HepG2 (cell line): Measurements from ENCODE around the gene ALG9. TPM values are rescaled to one million over a fixed set of nuclear protein-coding genes. Genes with fewer than 3 reads are reported as not detected.

Source experiments
- AHR ChIP-seq: IDR thresholded peaks from 2 replicates; pipeline ENCODE4 v1.6.1; 2018; ENCODE audit warnings: missing genetic modification reagents, missing compliant biosample characterization
- ASH2L ChIP-seq: fragments of 300-600, 200-600 bp; sonication (generic); IDR thresholded peaks from 2 replicates; pipeline ENCODE4 v1.7.0; 2017; ENCODE audit warnings: low read depth, mild to moderate bottlenecking, moderate library complexity, mixed read lengths, low read length; ENCODE audit not compliant: insufficient read length
- BORCS8-MEF2B ChIP-seq: sonication (generic); formaldehyde crosslinking; IDR thresholded peaks from 2 replicates; pipeline ENCODE4 v1.8.0; 2022; ENCODE audit warnings: mild to moderate bottlenecking, missing genetic modification reagents
- CCAR2 ChIP-seq: fragments of 200-400 bp; formaldehyde crosslinking; optimal IDR thresholded peaks from 2 replicates; pipeline ENCODE3; 2018; ENCODE audit warnings: low read depth, mild to moderate bottlenecking, low read length, moderate library complexity
- CEBPB ChIP-seq: IDR thresholded peaks from 2 replicates; pipeline ENCODE4 v1.6.1; 2011; ENCODE audit warnings: low read depth, low read length, improper control_type of control experiment, borderline replicate concordance
- CENPX ChIP-seq: sonication (generic); formaldehyde crosslinking; IDR thresholded peaks from 2 replicates; pipeline ENCODE4 v1.9.0; 2021; ENCODE audit warnings: mild to moderate bottlenecking, missing genetic modification reagents, moderate library complexity
- CHD4 ChIP-seq: fragments of 200-600 bp; sonication (generic); IDR thresholded peaks from 2 replicates; pipeline ENCODE4 v1.7.0; 2017; ENCODE audit warnings: mild to moderate bottlenecking, low read length, borderline replicate concordance
- DMAP1 ChIP-seq: IDR thresholded peaks from 2 replicates; pipeline ENCODE4 v1.6.1; 2016
- HES4 ChIP-seq: sonication (generic); formaldehyde crosslinking; IDR thresholded peaks from 2 replicates; pipeline ENCODE4 v1.9.0; 2021; ENCODE audit warnings: mild to moderate bottlenecking, missing genetic modification reagents, borderline replicate concordance
- HINFP ChIP-seq: sonication (generic); formaldehyde crosslinking; IDR thresholded peaks from 2 replicates; pipeline ENCODE4 v1.4.0; 2020; ENCODE audit warnings: low read depth, mild to moderate bottlenecking, missing genetic modification reagents
- IRF2 ChIP-seq: IDR thresholded peaks from 2 replicates; pipeline ENCODE4 v1.6.1; 2018; ENCODE audit warnings: missing genetic modification reagents, missing compliant biosample characterization
- NFRKB ChIP-seq: fragments of 450-650 bp; IDR thresholded peaks from 2 replicates; pipeline ENCODE4 v1.6.1; 2017
- NR2C2 ChIP-seq: sonication (generic); formaldehyde crosslinking; IDR thresholded peaks from 2 replicates; pipeline ENCODE4 v1.4.0; 2020; ENCODE audit warnings: missing genetic modification reagents, mild to moderate bottlenecking, moderate library complexity, borderline replicate concordance
- PBX3 ChIP-seq: sonication (generic); formaldehyde crosslinking; IDR thresholded peaks from 2 replicates; pipeline ENCODE4 v1.8.1; 2023; ENCODE audit warnings: missing genetic modification reagents, inconsistent platforms, borderline replicate concordance
- PCBP2 ChIP-seq: fragments of 200-400 bp; formaldehyde crosslinking; optimal IDR thresholded peaks from 2 replicates; pipeline ENCODE3; 2018; ENCODE audit warnings: low read length, low read depth; ENCODE audit not compliant: poor library complexity, severe bottlenecking
- RAD21 ChIP-seq: fragments of 450-650 bp; formaldehyde crosslinking; IDR thresholded peaks from 2 replicates; pipeline ENCODE4 v1.5.0; 2020; ENCODE audit warnings: mild to moderate bottlenecking
- RBFOX2 ChIP-seq: fragments of 200-400 bp; formaldehyde crosslinking; IDR thresholded peaks from 2 replicates; pipeline ENCODE4 v1.6.1; 2017; ENCODE audit warnings: low read depth, mild to moderate bottlenecking, low read length
- SMAD1 ChIP-seq: sonication (generic); formaldehyde crosslinking; IDR thresholded peaks from 2 replicates; pipeline ENCODE4 v1.4.0; 2020; ENCODE audit warnings: missing genetic modification reagents, low read depth, mild to moderate bottlenecking, borderline replicate concordance
- ZFP36L2 ChIP-seq: sonication (generic); formaldehyde crosslinking; IDR thresholded peaks from 2 replicates; pipeline ENCODE4 v1.4.0; 2020; ENCODE audit warnings: missing genetic modification reagents
- ZMYM2 ChIP-seq: sonication (generic); formaldehyde crosslinking; IDR thresholded peaks from 2 replicates; pipeline ENCODE4 v1.8.0; 2022; ENCODE audit warnings: mild to moderate bottlenecking, missing genetic modification reagents
- ZNF264 ChIP-seq: sonication (generic); formaldehyde crosslinking; IDR thresholded peaks from 2 replicates; pipeline ENCODE4 v1.4.0; 2020; ENCODE audit warnings: missing genetic modification reagents
- ZNF275 ChIP-seq: sonication (generic); formaldehyde crosslinking; IDR thresholded peaks from 2 replicates; pipeline ENCODE4 v1.8.0; 2022; ENCODE audit warnings: missing genetic modification reagents, mild to moderate bottlenecking, inconsistent platforms, borderline replicate concordance
- ZNF430 ChIP-seq: sonication (generic); formaldehyde crosslinking; IDR thresholded peaks from 2 replicates; pipeline ENCODE4 v1.9.0; 2021; ENCODE audit warnings: mild to moderate bottlenecking, missing genetic modification reagents
- ZNF546 ChIP-seq: sonication (generic); formaldehyde crosslinking; conservative IDR thresholded peaks from 2 replicates; pipeline ENCODE4 v1.8.1; 2023; ENCODE audit warnings: mild to moderate bottlenecking, missing genetic modification reagents
- ZNF552 ChIP-seq: sonication (generic); formaldehyde crosslinking; IDR thresholded peaks from 2 replicates; pipeline ENCODE4 v1.9.0; 2022; ENCODE audit warnings: missing genetic modification reagents, mild to moderate bottlenecking, borderline replicate concordance
- polyA plus RNA-seq, 8 experiments: library from polyadenylated mRNA; depleted of rRNA in 3 of 8; stranded (reverse) in 7 of 8; unstranded in 1 of 8; fragments of >200 nt; fragmentation: Illumina TruSeq in 4 of 8; extraction: Trizol in 4 of 8; gene quantifications; 2 replicates each; pipeline versions ENCODE4 v1.2.1 to v1.2.3, GENCODE V29; 2011 to 2016; ENCODE audit warnings: low read depth in 4 of 8, missing spikeins in 1 of 8, mixed read lengths in 1 of 8; ENCODE audit not compliant: insufficient read depth in 1 of 8
- total RNA-seq, 5 experiments: library from RNA; depleted of rRNA; stranded (reverse); fragments of >200 nt; fragmentation: Illumina TruSeq; extraction: Trizol; gene quantifications; 2 replicates each; pipeline ENCODE4 v1.2.3, GENCODE V29; 2016; ENCODE audit warnings: low read depth in 1 of 5

ALG9 gene
- total and polyA plus RNA-seq, 2 of the 13 experiments (the other 11 are each of a cell fraction or from before 2014, with no cell fraction given), result 39.4 to 40.6 TPM

- TF ChIP-seq SMAD1, result 0 out of 2 replicates have a peak, but pooled peaks have one; percentile 35
- no peak for TF ChIP-seq RAD21 (CRISPR knock-in tag)
- no peak for TF ChIP-seq CEBPB
- no peak for TF ChIP-seq CENPX (CRISPR knock-in tag)
- TF ChIP-seq ZFP36L2, result no peak
- TF ChIP-seq BORCS8-MEF2B (CRISPR knock-in tag), result peak; percentile 91
- TF ChIP-seq PCBP2, result no peak
- no peak for TF ChIP-seq ZNF264
- TF ChIP-seq RBFOX2, result peak; percentile 92
- peak; percentile 71; the same call in 1 of the 2 replicates for TF ChIP-seq HINFP (CRISPR knock-in tag)
- TF ChIP-seq ZNF275 (CRISPR knock-in tag), result peak; percentile 77; the same call in 1 of the 2 replicates
- peak; percentile 99 for TF ChIP-seq ASH2L
- no peak for TF ChIP-seq ZNF430
- TF ChIP-seq CHD4, result no peak
- TF ChIP-seq CCAR2, result no peak
- TF ChIP-seq AHR (CRISPR knock-in tag), result peak; percentile 47; the same call in 1 of the 2 replicates
- TF ChIP-seq ZNF546, result no peak
- no peak for TF ChIP-seq NFRKB
- TF ChIP-seq ZMYM2 (CRISPR knock-in tag), result no peak
- TF ChIP-seq ZNF552 (CRISPR knock-in tag), result no peak
- peak; percentile 37; the same call in 1 of the 2 replicates for TF ChIP-seq NR2C2 (CRISPR knock-in tag)
- peak; percentile 75 for TF ChIP-seq DMAP1 (CRISPR knock-in tag)
- peak; percentile 65; the same call in 1 of the 2 replicates for TF ChIP-seq IRF2 (CRISPR knock-in tag)
- no peak for TF ChIP-seq PBX3 (CRISPR knock-in tag)
- TF ChIP-seq HES4 (CRISPR knock-in tag), result peak; percentile 85; the same call in 1 of the 2 replicates
Observed at GRCh38 chr11:111870886-111871692, at the start of gene ALG9 (continued).
